Calu3 (cell line): Measurements from ENCODE around the gene LIN9. TPM values are rescaled to one million over a fixed set of nuclear protein-coding genes. Genes with fewer than 3 reads are reported as not detected.
A peak's percentile ranks its signal among the peaks of the same experiment; 100 is the strongest.

Experiments used
- BruUV-seq: library from RNA; stranded (reverse); fragments of 400-500 nt; replicated peaks from 2 replicates; lab custom pipeline; 2021; lab: Mats Ljungman, UMichigan
- CTCF ChIA-PET: fragments of 300-600 bp; sonication (Branson Sonifier 250); formaldehyde crosslinking; loops from one replicate; lab custom pipeline; 2022; ENCODE audit warnings: antibody characterized with exemption; lab: Charles Lee
- DNase-seq: peaks from one replicate; pipeline ENCODE4 v3.0.0; 2022
- H3K27ac Mint-ChIP-seq: one replicate; pipeline ENCODE4 v1.8.0; 2022; ENCODE audit warnings: mixed read lengths; ENCODE audit not compliant: unreplicated experiment
- H3K27me3 Mint-ChIP-seq: one replicate; pipeline ENCODE4 v1.8.0; 2022; ENCODE audit warnings: mixed read lengths; ENCODE audit not compliant: unreplicated experiment
- H3K36me3 Mint-ChIP-seq: one replicate; pipeline ENCODE4 v1.8.0; 2022; ENCODE audit warnings: mild to moderate bottlenecking, moderate library complexity, mixed read lengths; ENCODE audit not compliant: insufficient read depth, unreplicated experiment
- H3K4me1 Mint-ChIP-seq: one replicate; pipeline ENCODE4 v1.8.0; 2022; ENCODE audit warnings: mild to moderate bottlenecking, low read depth, mixed read lengths; ENCODE audit not compliant: unreplicated experiment
- H3K4me3 Mint-ChIP-seq: one replicate; pipeline ENCODE4 v1.8.0; 2022; ENCODE audit warnings: mild to moderate bottlenecking, low read depth, moderate library complexity, mixed read lengths; ENCODE audit not compliant: unreplicated experiment
- H3K9me3 Mint-ChIP-seq: one replicate; pipeline ENCODE4 v1.8.0; 2022; ENCODE audit warnings: low read depth, mixed read lengths; ENCODE audit not compliant: unreplicated experiment
- intact Hi-C: fragments of 100-400 bp; cut with micrococcal nuclease; formaldehyde crosslinking; loops from one replicate; pipeline ENCODE4 v1.10.0; 2022; ENCODE audit not compliant: unreplicated experiment
- total RNA-seq: library from RNA; stranded (reverse); gene quantifications from 2 replicates; pipeline ENCODE4 v1.2.3, GENCODE V29; 2022
- TF ChIP-seq, protein P1 (sequence below): fragments of 200-600 bp; IDR thresholded peaks from one replicate; pipeline ENCODE4 v1.8.0; 2022; ENCODE audit warnings: antibody characterized with exemption; ENCODE audit not compliant: unreplicated experiment

Gene LIN9
- total RNA-seq, 1 experiment from 2014 or later, result 14.3 TPM

DNA sequence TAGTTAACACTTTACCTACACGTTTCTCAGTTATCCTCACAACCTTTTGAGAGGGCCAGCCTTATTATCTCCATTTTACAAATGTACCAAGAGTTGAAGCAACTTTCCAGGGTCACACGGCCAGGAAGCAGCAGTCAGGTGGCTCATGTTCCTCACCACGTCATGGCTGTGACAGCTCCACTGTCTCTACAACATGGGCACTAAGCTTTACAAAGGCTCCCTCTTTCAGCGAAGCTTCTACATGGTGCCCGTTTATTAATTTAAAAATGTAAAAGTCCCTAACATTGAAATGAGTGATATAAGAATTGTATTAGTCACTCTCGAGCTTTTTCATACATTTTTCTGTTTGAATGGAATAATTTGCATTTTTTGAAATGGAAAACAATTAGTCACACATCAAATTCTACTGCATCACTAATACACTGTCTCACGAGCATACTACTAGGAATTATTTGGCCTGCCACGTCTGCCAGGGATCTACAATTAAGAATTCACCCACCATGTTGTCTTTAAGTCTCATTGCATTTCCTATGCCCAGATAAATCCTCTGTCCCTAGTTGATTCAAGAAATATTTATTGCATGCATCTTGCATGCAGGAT lies 28.4 kb upstream of the LIN9 start:
- no peaks in the 10 kb centered on the region for H3K27me3 Mint-ChIP-seq
- TF ChIP-seq, protein P1, sequence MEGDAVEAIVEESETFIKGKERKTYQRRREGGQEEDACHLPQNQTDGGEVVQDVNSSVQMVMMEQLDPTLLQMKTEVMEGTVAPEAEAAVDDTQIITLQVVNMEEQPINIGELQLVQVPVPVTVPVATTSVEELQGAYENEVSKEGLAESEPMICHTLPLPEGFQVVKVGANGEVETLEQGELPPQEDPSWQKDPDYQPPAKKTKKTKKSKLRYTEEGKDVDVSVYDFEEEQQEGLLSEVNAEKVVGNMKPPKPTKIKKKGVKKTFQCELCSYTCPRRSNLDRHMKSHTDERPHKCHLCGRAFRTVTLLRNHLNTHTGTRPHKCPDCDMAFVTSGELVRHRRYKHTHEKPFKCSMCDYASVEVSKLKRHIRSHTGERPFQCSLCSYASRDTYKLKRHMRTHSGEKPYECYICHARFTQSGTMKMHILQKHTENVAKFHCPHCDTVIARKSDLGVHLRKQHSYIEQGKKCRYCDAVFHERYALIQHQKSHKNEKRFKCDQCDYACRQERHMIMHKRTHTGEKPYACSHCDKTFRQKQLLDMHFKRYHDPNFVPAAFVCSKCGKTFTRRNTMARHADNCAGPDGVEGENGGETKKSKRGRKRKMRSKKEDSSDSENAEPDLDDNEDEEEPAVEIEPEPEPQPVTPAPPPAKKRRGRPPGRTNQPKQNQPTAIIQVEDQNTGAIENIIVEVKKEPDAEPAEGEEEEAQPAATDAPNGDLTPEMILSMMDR, result no peak
- no peak overlapping the region for H3K27ac Mint-ChIP-seq
- no TSS peak for BruUV-seq
- no peaks in the 10 kb centered on the region for H3K36me3 Mint-ChIP-seq
- intact Hi-C loops, result loop anchor here (10.0 kb wide), 1 partner anchor 133 kb away; no protein-coding TSS in a partner anchor
- DNase-seq, result no peak
- peaks cover 3% of the 10 kb centered on the region for H3K9me3 Mint-ChIP-seq
- no peak overlapping the region for H3K4me3 Mint-ChIP-seq
- CTCF ChIA-PET, result no interaction called here
- peaks cover 10% of the 10 kb centered on the region for H3K4me1 Mint-ChIP-seq

DNA sequence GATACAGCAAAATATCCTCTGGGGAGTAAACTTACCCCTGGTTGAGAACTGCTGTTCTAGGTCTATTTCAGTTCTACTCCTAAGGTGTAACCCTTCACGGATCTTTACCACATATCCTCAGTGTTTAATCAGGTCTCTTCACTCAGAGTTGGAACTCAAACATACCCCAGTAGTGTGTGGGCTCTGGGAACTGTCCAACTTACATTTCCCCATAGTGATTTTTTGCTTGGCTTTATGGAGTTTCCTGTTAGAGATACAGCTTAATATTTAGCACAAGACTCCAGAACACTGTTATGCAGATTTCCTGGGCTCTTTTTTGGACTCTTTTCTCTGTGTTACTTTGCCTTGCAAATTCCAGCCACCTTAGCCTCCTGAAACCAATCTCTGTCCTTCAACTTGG lies 26.7 kb upstream of the LIN9 start:
- CTCF ChIA-PET, result no interaction called here
- TF ChIP-seq, protein P1, result no peak
- no peak overlapping the region for H3K27ac Mint-ChIP-seq
- H3K4me3 Mint-ChIP-seq, result no peak overlapping the region
- no peaks in the 10 kb centered on the region for H3K36me3 Mint-ChIP-seq
- DNase-seq, result no peak
- peaks cover 10% of the 10 kb centered on the region for H3K4me1 Mint-ChIP-seq
- H3K27me3 Mint-ChIP-seq, result no peaks in the 10 kb centered on the region
- BruUV-seq, result no TSS peak
- intact Hi-C loops, result loop anchor here (10.0 kb wide), 1 partner anchor 131 kb away; no protein-coding TSS in a partner anchor
- peaks cover 2% of the 10 kb centered on the region for H3K9me3 Mint-ChIP-seq

DNA sequence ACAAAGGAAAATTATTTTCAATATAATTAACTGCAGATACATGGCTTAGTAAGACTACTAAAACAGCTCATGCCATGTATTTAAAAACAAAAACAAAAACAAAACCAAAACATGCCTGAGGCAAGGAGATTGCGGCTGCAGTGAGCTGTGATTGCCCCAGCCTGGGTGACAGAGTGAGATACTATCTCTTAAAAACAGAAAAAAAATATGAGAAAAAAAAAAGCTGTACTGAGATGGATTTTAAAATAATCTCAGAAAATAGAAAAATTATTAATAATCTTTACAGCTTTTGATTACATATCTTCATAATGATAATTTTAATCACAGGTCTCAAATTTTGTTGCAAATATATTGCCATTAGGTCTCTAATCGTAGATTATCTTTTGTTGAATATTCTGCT lies 24.0 kb upstream of the LIN9 start:
- peak overlapping the region; percentile 68 for H3K27ac Mint-ChIP-seq
- no peaks in the 10 kb centered on the region for H3K9me3 Mint-ChIP-seq
- no peaks in the 10 kb centered on the region for H3K36me3 Mint-ChIP-seq
- H3K27me3 Mint-ChIP-seq, result no peaks in the 10 kb centered on the region
- TF ChIP-seq, protein P1, result no peak
- CTCF ChIA-PET, result interaction anchor here (0.6 to 1.6 kb wide), 10 partner anchors 12 to 268 kb away, joined by 3 to 19 read pairs (median 4); partner anchors contain the start of genes LIN9, MIXL1 and PARP1
- no TSS peak for BruUV-seq
- H3K4me1 Mint-ChIP-seq, result peaks cover 10% of the 10 kb centered on the region
- DNase-seq, result no peak
- H3K4me3 Mint-ChIP-seq, result peak overlapping the region; percentile 58
- intact Hi-C loops, result loop anchor here (5.0 to 10.0 kb wide), 2 partner anchors 128 to 206 kb away; no protein-coding TSS in a partner anchor

DNA sequence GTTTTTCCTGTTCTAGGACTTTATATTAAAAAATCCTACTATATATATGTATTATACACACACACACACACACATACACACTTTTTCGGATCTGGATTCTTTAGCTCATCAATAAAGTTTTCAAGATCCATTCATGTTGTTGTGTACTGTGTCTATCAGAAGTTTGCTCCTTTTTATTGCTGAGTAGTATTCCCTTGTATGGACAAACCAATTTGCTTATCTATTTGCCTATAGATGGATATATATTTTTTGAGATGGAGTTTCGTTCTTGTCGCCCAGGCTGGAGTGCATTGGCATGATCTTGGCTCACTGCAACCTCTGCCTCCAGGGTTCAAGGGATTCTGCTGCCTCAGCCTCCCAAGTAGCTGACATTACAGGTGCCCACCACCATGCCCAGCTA lies 20.3 kb upstream of the LIN9 start:
- Mint-ChIP-seq H3K4me3 (no peak overlapping the region), H3K9me3 (no peaks in the 10 kb centered on the region), H3K36me3 (no peaks in the 10 kb centered on the region), H3K27ac (no peak overlapping the region), H3K4me1 (peaks cover 18% of the 10 kb centered on the region), H3K27me3 (no peaks in the 10 kb centered on the region)
- intact Hi-C loops, result no loop called here
- CTCF ChIA-PET, result no interaction called here
- BruUV-seq, result no TSS peak
- TF ChIP-seq, protein P1, result no peak
- DNase-seq, result no peak
